Spinal cord (tissue), 10 donors: ENCODE data around the gene DHRS7B. TPM values are rescaled to one million over a fixed set of nuclear protein-coding genes. Genes with fewer than 3 reads are reported as not detected.

Experiments used
- DNase-seq, 6 donors: peaks; one replicate each; pipeline versions ENCODE4 v3.0.0 to v3.0.0-alpha.2; 2013 to 2015; ENCODE audit warnings: low spot score in 6 of 6, low read depth in 4 of 6
- H3K27ac ChIP-seq: one replicate; pipeline ENCODE4 v1.5.1; 2013; ENCODE audit warnings: low read depth, low read length, control low read depth
- H3K27me3 ChIP-seq: one replicate; pipeline ENCODE4 v1.6.1; 2013; ENCODE audit warnings: low read length; ENCODE audit not compliant: control insufficient read depth, insufficient read depth
- H3K36me3 ChIP-seq: one replicate; pipeline ENCODE4 v1.6.1; 2013; ENCODE audit warnings: low read length; ENCODE audit not compliant: control insufficient read depth, insufficient read depth
- H3K4me1 ChIP-seq: one replicate; pipeline ENCODE4 v1.6.1; 2013; ENCODE audit warnings: low read length; ENCODE audit not compliant: control insufficient read depth, insufficient read depth
- H3K4me3 ChIP-seq: one replicate; pipeline ENCODE4 v1.5.1; 2013; ENCODE audit warnings: low read depth, low read length, control low read depth
- H3K9me3 ChIP-seq: one replicate; pipeline ENCODE4 v1.6.1; 2013; ENCODE audit warnings: low read length; ENCODE audit not compliant: control insufficient read depth, insufficient read depth
- WGBS: methylation state at CpG from one replicate; pipeline ENCODE4 v1.1.5; 2013; ENCODE audit warnings: missing lambda C conversion rate; ENCODE audit not compliant: insufficient coverage; 5-methylcytosine and 5-hydroxymethylcytosine counted together
- polyA plus RNA-seq, 2 donors: library from polyadenylated mRNA; unstranded; fragments of 120-200 nt; gene quantifications; one replicate each; pipeline ENCODE4 v1.2.1, GENCODE V29; 2013; ENCODE audit not compliant: insufficient read length in 2 of 2
- total RNA-seq, 2 donors: library from RNA; depleted of rRNA in 1 of 2; stranded (reverse); fragments of 120-200 nt in 1 of 2; fragments of >200 nt in 1 of 2; gene quantifications; one replicate each; pipeline versions ENCODE4 v1.2.3 to v1.2.4, GENCODE V29; 2013 to 2014
- donor health status: healthy.

Gene DHRS7B
- total and polyA plus RNA-seq, 4 donors: 20.3 to 43.2 (median 31.9) TPM

GRCh38 chr17:21199311-21199710 lies 72.5 kb downstream of the DHRS7B start:
- WGBS: 55% methylated on average over 8 of the region's 9 CpGs
- H3K4me1 ChIP-seq: peaks cover 33% of the 10 kb centered on the region
- peaks cover 57% of the 10 kb centered on the region for H3K36me3 ChIP-seq
- no peak overlapping the region for H3K27ac ChIP-seq
- H3K27me3 ChIP-seq: no peaks in the 10 kb centered on the region
- H3K9me3 ChIP-seq: no peaks in the 10 kb centered on the region
- H3K4me3 ChIP-seq: no peak overlapping the region
- DNase-seq: no peak

DNA sequence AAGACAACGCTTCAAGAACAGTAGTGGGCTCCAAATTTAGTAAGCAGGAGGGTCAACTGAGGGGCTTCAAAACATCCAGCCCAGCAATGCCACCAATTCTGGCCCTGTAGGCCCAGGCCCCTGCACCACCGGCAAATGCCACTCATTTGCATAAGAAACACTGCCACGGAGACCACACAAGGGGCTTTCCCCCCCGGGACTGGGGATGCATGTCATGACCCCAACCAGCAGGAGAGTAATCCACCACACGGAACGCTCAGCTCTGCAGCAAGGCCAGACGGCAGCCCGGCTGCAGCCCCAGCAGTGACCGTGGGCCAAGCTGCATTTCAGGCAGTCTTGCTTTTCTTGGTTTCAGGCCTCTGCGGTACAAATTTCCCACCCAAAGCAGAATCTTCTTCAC lies 73.1 kb downstream of the DHRS7B start:
- Histone ChIP-seq H3K27ac (no peak overlapping the region), H3K4me1 (peaks cover 32% of the 10 kb centered on the region), H3K27me3 (no peaks in the 10 kb centered on the region), H3K9me3 (no peaks in the 10 kb centered on the region), H3K4me3 (no peak overlapping the region), H3K36me3 (peaks cover 57% of the 10 kb centered on the region)
- 34% methylated on average over 10 of the region's 10 CpGs for WGBS
- DNase-seq: no peak

GRCh38 chr17:21200590-21201297 lies 74.0 kb downstream of the DHRS7B start:
- Histone ChIP-seq H3K27ac (no peak overlapping the region), H3K9me3 (no peaks in the 10 kb centered on the region), H3K4me3 (no peak overlapping the region), H3K27me3 (no peaks in the 10 kb centered on the region), H3K4me1 (peaks cover 31% of the 10 kb centered on the region), H3K36me3 (peaks cover 55% of the 10 kb centered on the region)
- 87% methylated on average over 13 of the region's 15 CpGs for WGBS
- no peak for DNase-seq

DNA sequence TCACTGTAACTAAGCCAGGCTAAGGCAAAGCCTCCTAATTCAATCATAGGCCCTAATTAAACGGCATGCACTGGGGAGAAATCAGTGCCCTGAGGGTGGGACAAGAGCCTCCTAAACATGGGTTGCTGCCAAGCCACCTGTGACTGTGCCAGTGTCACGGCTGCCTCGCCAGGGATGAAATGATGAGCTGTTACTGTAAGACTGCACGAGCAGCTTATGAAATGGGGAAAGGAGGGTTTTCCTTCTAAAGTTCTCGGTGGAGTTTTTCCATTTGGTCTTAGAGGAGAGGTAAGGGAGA lies 74.5 kb downstream of the DHRS7B start:
- WGBS: 50% methylated on average over 5 of the region's 5 CpGs
- Histone ChIP-seq H3K27me3 (no peaks in the 10 kb centered on the region), H3K4me1 (peaks cover 26% of the 10 kb centered on the region), H3K9me3 (no peaks in the 10 kb centered on the region), H3K36me3 (peaks cover 52% of the 10 kb centered on the region), H3K4me3 (no peak overlapping the region), H3K27ac (no peak overlapping the region)
- DNase-seq: peak in 1 of 6 donors; percentile 67

- H3K4me3 ChIP-seq: no peak overlapping the region
- peaks cover 26% of the 10 kb centered on the region for H3K4me1 ChIP-seq
- H3K36me3 ChIP-seq: peaks cover 46% of the 10 kb centered on the region
- no peak for DNase-seq
- H3K9me3 ChIP-seq: no peaks in the 10 kb centered on the region
- H3K27ac ChIP-seq: no peak overlapping the region
- 91% methylated on average over 11 of the region's 11 CpGs for WGBS
- H3K27me3 ChIP-seq: no peaks in the 10 kb centered on the region
These were observed 75.1 kb downstream of the DHRS7B start for GRCh38 chr17:21201874-21202273.

- no peak for DNase-seq
- H3K36me3 ChIP-seq: peaks cover 44% of the 10 kb centered on the region
- peaks cover 26% of the 10 kb centered on the region for H3K4me1 ChIP-seq
- H3K27ac ChIP-seq: no peak overlapping the region
- H3K9me3 ChIP-seq: no peaks in the 10 kb centered on the region
- WGBS: 93% methylated on average over 10 of the region's 12 CpGs
- no peak overlapping the region for H3K4me3 ChIP-seq
- no peaks in the 10 kb centered on the region for H3K27me3 ChIP-seq
These were observed 75.7 kb downstream of the DHRS7B start for GRCh38 chr17:21202512-21202911.

DNA sequence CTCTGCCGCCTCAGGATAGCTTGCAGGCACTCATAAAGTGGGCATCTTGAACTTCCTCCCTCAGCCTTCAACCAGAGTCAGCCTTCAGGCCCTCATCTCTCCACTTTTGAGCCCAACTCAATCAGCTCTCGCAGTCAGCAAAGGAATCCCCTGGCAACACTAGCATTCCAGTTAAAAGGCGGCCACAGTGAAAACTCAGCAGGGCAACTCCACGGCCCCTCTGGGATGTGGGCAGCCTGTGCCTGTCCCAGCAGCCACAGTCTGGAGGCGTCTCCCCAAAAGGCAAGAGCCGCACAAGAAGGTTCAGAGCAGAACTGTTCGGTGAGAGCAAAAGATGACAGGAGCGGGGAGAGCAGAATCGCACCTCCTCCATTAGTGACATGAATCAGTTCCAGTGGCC lies 78.2 kb downstream of the DHRS7B start:
- DNase-seq: peak in 1 of 6 donors; percentile 11
- no peaks in the 10 kb centered on the region for H3K9me3 ChIP-seq
- H3K4me3 ChIP-seq: no peak overlapping the region
- H3K27ac ChIP-seq: no peak overlapping the region
- H3K4me1 ChIP-seq: peaks cover 14% of the 10 kb centered on the region
- 52% methylated on average over 9 of the region's 9 CpGs for WGBS
- peaks cover 45% of the 10 kb centered on the region for H3K36me3 ChIP-seq
- no peaks in the 10 kb centered on the region for H3K27me3 ChIP-seq

GRCh38 chr17:21208352-21208751 lies 81.6 kb downstream of the DHRS7B start:
- Histone ChIP-seq H3K4me1 (peaks cover 25% of the 10 kb centered on the region), H3K4me3 (no peak overlapping the region), H3K27ac (no peak overlapping the region), H3K27me3 (no peaks in the 10 kb centered on the region), H3K36me3 (peaks cover 33% of the 10 kb centered on the region), H3K9me3 (no peaks in the 10 kb centered on the region)
- 97% methylated on average over 7 of the region's 7 CpGs for WGBS
- DNase-seq: no peak

GRCh38 chr17:21209511-21210175 lies 82.9 kb downstream of the DHRS7B start:
- 90% methylated on average over 13 of the region's 17 CpGs for WGBS
- H3K27me3 ChIP-seq: no peaks in the 10 kb centered on the region
- no peak overlapping the region for H3K27ac ChIP-seq
- H3K36me3 ChIP-seq: peaks cover 35% of the 10 kb centered on the region
- no peak overlapping the region for H3K4me3 ChIP-seq
- no peak for DNase-seq
- H3K9me3 ChIP-seq: no peaks in the 10 kb centered on the region
- peaks cover 21% of the 10 kb centered on the region for H3K4me1 ChIP-seq
